WTC11 (cell line): ENCODE results near the gene C5orf15.

Source experiments
- ETV6 ChIP-seq: sonication (generic); formaldehyde crosslinking; IDR thresholded peaks from 2 replicates; pipeline ENCODE4 v1.8.1; 2022; ENCODE audit warnings: mild to moderate bottlenecking, missing genetic modification reagents
- RELA ChIP-seq: sonication (generic); formaldehyde crosslinking; IDR thresholded peaks from 2 replicates; pipeline ENCODE4 v1.8.1; 2022; ENCODE audit warnings: missing genetic modification reagents, mild to moderate bottlenecking, borderline replicate concordance
- SP1 ChIP-seq: sonication (generic); formaldehyde crosslinking; conservative IDR thresholded peaks from 2 replicates; pipeline ENCODE4 v1.8.1; 2022; ENCODE audit warnings: missing genetic modification reagents
- TF ChIP-seq, protein P1 (sequence below): sonication (generic); formaldehyde crosslinking; IDR thresholded peaks from 2 replicates; pipeline ENCODE4 v1.8.1; 2023; ENCODE audit warnings: mild to moderate bottlenecking, moderate library complexity, missing genetic modification reagents
- TF ChIP-seq, protein P2 (sequence below): fragments of 200-600 bp; IDR thresholded peaks from 2 replicates; pipeline ENCODE4 v1.8.0; 2022; ENCODE audit warnings: antibody characterized with exemption
- TF ChIP-seq, protein P3 (sequence below): sonication (generic); formaldehyde crosslinking; IDR thresholded peaks from 2 replicates; pipeline ENCODE4 v1.8.1; 2022; ENCODE audit warnings: low read depth, missing genetic modification reagents, borderline replicate concordance

DNA sequence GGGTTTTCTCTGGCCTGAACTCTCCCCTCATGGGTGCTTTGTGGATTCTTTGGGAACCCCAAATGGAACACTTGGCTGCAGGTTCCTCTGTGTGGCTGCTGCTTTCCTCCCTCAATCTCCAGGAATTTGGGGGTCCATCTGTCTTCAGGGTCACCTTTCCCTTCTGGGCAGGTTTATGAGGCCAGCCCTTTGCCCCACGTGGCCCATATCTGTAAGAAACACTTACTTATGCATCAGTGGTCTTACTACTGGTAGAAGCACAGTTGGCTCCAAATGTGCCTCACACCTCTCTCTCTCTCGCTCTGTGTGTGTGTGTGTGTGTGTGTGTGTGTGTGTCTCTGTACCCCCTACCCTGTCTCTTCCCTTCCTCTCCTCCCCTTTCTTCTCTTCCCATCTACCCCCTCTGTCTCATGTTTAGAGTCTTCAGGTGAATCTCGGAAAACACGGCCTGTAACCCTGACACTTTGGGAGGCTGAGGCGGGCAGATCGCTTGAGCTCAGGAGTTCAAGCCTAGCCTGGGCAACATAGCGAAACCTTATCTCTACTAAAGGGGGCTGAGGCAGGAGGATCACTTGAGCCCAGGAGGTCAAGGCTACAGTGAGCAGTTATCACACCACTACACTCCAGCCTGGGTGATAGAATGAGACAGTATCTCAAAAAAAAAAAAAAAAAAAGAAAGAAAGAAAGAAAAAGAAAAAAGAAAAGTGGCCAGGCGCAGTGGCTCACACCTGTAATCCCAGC is 26.8 kb downstream of the C5orf15 start:
- no peak for TF ChIP-seq SP1
- TF ChIP-seq, protein P1, sequence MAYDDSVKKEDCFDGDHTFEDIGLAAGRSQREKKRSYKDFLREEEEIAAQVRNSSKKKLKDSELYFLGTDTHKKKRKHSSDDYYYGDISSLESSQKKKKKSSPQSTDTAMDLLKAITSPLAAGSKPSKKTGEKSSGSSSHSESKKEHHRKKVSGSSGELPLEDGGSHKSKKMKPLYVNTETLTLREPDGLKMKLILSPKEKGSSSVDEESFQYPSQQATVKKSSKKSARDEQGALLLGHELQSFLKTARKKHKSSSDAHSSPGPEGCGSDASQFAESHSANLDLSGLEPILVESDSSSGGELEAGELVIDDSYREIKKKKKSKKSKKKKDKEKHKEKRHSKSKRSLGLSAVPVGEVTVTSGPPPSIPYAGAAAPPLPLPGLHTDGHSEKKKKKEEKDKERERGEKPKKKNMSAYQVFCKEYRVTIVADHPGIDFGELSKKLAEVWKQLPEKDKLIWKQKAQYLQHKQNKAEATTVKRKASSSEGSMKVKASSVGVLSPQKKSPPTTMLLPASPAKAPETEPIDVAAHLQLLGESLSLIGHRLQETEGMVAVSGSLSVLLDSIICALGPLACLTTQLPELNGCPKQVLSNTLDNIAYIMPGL, result no peak
- TF ChIP-seq, protein P2, sequence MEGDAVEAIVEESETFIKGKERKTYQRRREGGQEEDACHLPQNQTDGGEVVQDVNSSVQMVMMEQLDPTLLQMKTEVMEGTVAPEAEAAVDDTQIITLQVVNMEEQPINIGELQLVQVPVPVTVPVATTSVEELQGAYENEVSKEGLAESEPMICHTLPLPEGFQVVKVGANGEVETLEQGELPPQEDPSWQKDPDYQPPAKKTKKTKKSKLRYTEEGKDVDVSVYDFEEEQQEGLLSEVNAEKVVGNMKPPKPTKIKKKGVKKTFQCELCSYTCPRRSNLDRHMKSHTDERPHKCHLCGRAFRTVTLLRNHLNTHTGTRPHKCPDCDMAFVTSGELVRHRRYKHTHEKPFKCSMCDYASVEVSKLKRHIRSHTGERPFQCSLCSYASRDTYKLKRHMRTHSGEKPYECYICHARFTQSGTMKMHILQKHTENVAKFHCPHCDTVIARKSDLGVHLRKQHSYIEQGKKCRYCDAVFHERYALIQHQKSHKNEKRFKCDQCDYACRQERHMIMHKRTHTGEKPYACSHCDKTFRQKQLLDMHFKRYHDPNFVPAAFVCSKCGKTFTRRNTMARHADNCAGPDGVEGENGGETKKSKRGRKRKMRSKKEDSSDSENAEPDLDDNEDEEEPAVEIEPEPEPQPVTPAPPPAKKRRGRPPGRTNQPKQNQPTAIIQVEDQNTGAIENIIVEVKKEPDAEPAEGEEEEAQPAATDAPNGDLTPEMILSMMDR, result no peak
- no peak for TF ChIP-seq RELA (CRISPR knock-in tag)
- TF ChIP-seq ETV6 (CRISPR knock-in tag), result no peak
- TF ChIP-seq, protein P3, sequence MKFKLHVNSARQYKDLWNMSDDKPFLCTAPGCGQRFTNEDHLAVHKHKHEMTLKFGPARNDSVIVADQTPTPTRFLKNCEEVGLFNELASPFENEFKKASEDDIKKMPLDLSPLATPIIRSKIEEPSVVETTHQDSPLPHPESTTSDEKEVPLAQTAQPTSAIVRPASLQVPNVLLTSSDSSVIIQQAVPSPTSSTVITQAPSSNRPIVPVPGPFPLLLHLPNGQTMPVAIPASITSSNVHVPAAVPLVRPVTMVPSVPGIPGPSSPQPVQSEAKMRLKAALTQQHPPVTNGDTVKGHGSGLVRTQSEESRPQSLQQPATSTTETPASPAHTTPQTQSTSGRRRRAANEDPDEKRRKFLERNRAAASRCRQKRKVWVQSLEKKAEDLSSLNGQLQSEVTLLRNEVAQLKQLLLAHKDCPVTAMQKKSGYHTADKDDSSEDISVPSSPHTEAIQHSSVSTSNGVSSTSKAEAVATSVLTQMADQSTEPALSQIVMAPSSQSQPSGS (CRISPR knock-in tag), result no peak
